SKM-1 treated with dmso at 0.1 percent for 144 hours (cell line): ENCODE results near the gene FXR1.
"Not testable (repeated sequence)": the region's sequence is repeated elsewhere in the genome, so short reads cannot be mapped to it uniquely, and the experiment has no call there.

Experiments
- DNase-seq: peaks from one replicate; lab custom pipeline; 2025; ENCODE audit not compliant: unreplicated experiment; lab: John Stamatoyannopoulos, UW

The FXR1 gene

DNA sequence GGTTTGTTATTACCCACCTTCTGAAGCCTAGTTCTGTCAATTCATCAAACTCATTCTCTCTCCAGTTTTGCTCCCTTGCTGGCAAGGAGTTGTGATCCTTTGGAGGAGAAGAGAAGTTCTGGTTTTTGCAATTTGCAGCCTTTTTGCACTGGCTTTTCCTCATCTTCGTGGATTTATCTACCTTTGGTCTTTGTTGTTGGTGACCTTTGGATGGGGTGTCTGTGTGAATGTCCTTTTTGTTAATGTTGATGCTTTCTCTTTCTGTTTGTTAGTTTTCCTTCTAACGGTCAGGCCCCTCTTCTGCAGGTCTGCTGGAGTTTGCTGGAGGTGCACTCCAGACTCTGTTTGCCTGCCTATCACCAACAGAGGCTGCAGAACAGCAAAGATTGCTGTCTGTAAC is 91.0 kb downstream of the FXR1 start:
- DNase-seq: not testable (repeated sequence)

DNA sequence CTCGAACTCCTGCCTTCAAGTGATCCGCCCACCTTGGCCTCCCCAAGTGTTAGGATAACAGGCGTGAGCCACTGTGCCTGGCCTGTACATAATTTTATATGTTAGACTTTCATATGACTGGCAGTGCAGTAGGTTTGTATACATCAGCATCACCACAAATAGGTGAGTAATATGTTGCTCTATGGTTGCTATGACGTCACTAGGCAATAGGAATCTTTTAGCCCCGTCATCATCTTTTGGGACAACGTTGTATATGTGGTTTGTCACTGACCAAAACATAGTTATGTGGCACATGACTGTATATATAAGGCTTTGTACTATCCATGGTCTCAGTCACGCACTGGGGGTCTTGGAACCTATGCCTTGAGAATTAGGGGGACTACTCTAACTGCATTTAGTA is 94.1 kb downstream of the FXR1 start:
- DNase-seq: no peak

DNA sequence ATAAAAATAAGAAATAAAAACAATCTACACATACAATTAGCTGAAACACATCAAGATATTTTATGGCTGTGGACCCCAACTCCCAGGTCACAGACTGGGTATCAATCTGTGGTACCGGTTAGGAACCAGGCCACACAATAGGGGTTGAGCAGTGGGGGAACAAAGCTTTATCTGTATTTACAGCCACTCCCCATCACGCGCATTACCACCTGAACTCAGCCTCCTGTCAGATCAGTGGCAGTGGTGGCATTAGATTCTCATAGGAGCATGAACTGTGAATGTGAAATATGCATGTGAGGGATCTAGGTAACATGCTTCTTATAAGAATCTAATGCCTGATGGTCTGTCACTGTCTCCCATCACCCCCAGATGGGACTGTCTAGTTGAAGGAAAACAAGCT is 94.8 kb downstream of the FXR1 start:
- DNase-seq: no peak

DNA sequence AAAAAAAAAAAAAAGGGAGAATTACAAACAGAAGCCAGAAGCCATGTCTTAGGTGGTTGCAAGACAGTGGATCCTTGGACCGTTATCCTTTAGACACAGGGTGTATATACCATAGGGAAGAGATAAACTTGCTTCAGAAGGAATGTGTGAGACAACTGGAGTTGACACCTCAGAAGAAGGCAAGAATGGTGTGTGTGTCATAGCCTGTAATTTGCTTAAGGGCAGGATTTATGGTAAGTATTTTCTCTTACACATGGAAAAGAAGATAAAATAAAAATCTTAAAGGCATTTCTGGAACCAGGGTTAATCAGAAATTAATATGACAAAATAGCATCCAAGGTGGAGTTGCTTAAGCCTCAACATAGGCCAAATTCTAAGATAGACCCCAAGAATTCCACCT is 96.3 kb downstream of the FXR1 start:
- no peak for DNase-seq

DNA sequence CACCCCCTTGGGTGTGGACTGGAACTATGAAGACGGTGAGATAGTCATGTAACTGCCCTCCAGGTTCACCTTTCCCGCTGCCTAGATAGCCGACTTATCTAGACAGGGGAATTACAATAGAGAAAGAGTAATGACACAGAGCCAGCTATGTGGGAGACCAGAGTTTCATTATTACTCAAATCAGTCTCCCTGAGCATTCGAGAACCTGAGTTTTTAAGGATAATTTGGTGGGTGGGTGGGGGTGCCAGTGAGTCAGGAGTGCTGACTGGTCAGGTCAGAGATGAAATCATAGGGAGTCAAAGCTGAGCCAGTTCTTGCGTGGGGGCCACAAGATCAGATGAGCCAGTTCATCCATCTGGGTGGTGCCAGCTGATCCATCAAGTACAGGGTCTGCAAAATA is 96.8 kb downstream of the FXR1 start:
- no peak for DNase-seq

DNA sequence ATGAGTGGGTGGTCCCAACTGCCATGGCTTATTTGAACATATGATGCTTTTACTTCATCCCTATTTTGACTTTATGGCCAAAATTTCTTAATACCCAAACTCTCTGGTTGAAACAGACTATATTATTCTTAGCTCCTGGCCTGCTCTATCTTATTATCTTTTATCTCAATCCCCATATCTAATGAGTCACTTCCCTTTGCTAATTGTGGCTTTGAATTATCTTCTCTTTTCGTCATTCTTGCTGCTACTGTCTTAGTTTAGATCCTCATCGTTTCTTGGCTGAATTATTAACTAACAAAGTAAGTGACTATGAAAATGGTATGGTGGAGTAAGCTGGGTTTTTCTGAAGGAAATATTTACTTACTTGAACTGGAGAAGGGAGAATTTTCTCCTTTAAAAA is 105.2 kb downstream of the FXR1 start:
- no peak for DNase-seq

DNA sequence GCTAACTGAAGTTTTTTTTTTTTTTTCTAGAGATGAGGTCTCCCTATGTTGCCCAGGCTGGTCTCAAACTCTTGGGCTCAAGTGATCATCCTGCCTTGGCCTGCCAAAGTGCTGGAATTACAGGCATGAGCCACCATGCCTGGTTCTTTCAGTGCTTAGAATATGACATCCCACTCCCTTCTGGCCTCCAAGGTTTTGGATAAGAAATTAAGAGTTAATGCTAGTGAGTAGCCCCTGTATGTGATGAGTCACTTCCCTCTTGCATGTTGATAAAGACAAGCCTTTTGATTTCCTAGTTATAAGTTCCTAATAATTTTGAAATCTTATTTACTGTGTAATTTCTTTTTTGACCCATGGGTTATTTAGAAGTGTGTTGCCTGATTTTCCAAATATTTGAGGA is 112.7 kb downstream of the FXR1 start:
- DNase-seq: no peak

DNA sequence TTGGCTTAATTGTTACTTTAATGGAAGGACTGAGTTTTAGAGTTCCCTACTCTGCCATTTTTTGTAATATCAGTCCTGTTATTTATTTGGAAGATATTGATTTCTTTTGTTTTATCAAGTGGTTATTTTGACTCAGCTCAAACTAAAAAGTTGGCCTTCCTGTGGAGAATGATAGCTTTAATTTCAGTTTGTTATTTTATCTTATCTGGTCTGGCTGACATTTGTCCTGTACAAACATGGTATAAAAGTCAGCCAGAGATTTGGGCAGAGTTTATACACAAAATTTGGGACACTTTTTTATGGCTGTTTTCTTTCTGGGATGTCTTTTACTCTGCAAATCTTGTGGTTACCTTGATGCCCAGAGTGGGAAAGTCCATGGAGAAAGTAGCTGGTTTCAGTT is 118.5 kb downstream of the FXR1 start:
- DNase-seq: no peak
